Tibial nerve (tissue), 4 donors: ENCODE results near the gene NLRP1. TPM values are rescaled to one million over a fixed set of nuclear protein-coding genes. Genes with fewer than 3 reads are reported as not detected.

Experiments
- DNase-seq, 2 donors: peaks; one replicate each; pipeline ENCODE4 v3.0.0-alpha.2; 2019; ENCODE audit warnings: low spot score in 2 of 2
- H3K27ac ChIP-seq, 4 donors: fragments of 200-600 bp; sonication (generic) in 3 of 4; one replicate each; pipeline ENCODE4 v1.5.1; 2017 to 2019; ENCODE audit warnings: mild to moderate bottlenecking in 1 of 4
- H3K27me3 ChIP-seq, 2 donors: fragments of 200-600 bp; sonication (generic) in 1 of 2; one replicate each; pipeline versions ENCODE4 v1.5.1 to v1.6.0; 2017 to 2019
- H3K36me3 ChIP-seq, 3 donors: fragments of 200-600 bp; sonication (generic); one replicate each; pipeline ENCODE4 v1.5.1; 2018 to 2019
- H3K4me1 ChIP-seq, 4 donors: fragments of 200-600 bp; sonication (generic) in 3 of 4; one replicate each; pipeline ENCODE4 v1.5.1; 2017 to 2019
- H3K4me3 ChIP-seq, 4 donors: fragments of 200-600 bp; sonication (generic) in 3 of 4; one replicate each; pipeline ENCODE4 v1.5.1; 2017 to 2019; ENCODE audit warnings: mild to moderate bottlenecking in 1 of 4, moderate library complexity in 1 of 4
- H3K9me3 ChIP-seq, 4 donors: fragments of 200-600 bp; sonication (generic) in 3 of 4; one replicate each; pipeline ENCODE4 v1.5.1; 2017 to 2019
- CTCF ChIP-seq, 5 experiments: fragments of 200-600 bp in 3 of 5; fragments of 450-650 bp in 2 of 5; sonication (generic) in 3 of 5; IDR thresholded peaks; one replicate each; pipeline ENCODE4 v1.5.1; 2016 to 2019; ENCODE audit warnings: antibody characterized with exemption in 5 of 5, mild to moderate bottlenecking in 3 of 5, moderate library complexity in 2 of 5
- EP300 ChIP-seq, 2 donors: sonication (generic); formaldehyde crosslinking; IDR thresholded peaks; one replicate each; pipeline ENCODE4 v1.6.1; 2017; ENCODE audit warnings: antibody characterized with exemption in 2 of 2, mild to moderate bottlenecking in 1 of 2
- POLR2A ChIP-seq, 2 donors: fragments of 450-650 bp; IDR thresholded peaks; one replicate each; pipeline ENCODE4 v1.6.1; 2017; ENCODE audit warnings: antibody characterized with exemption in 2 of 2, mild to moderate bottlenecking in 2 of 2, moderate library complexity in 2 of 2
- WGBS, 2 donors: methylation state at CpG; one replicate each; pipeline ENCODE4 v1.1.5; 2018; 5-methylcytosine and 5-hydroxymethylcytosine counted together
- total RNA-seq, 4 donors: library from RNA; depleted of rRNA; stranded (reverse); fragments of >200 nt; gene quantifications; one replicate each; pipeline ENCODE4 v1.1.0, GENCODE V29; 2016

NLRP1 gene
- total RNA-seq, 4 donors from 2014 or later = 33.0 to 52.4 (median 36.6) TPM

GRCh38 chr17:5478992-5479391 lies 105.3 kb downstream of the NLRP1 start:
- H3K36me3 ChIP-seq = peaks cover 11 to 99% (median 39%) of the 10 kb centered on the region in 3 donors

GRCh38 chr17:5473906-5474305 lies 110.4 kb downstream of the NLRP1 start:
- Histone ChIP-seq H3K9me3 (no peaks in the 10 kb centered on the region), H3K4me3 (no peak overlapping the region), H3K27ac (no peak overlapping the region), H3K4me1 (peaks cover 0 to 6% (median 3%) of the 10 kb centered on the region in 4 donors), H3K36me3 (peaks cover 10 to 74% (median 34%) of the 10 kb centered on the region in 3 donors), H3K27me3 (no peaks in the 10 kb centered on the region)
- DNase-seq = no peak
- TF ChIP-seq EP300 (IDR thresholded peaks at IDR 0.05) (no peak), POLR2A (IDR thresholded peaks at IDR 0.05) (no peak), CTCF (IDR thresholded peaks at IDR 0.05) (no peak)
- 86 to 87% methylated on average over 2 of the region's 2 CpGs for WGBS, 2 donors

More at GRCh38 chr17:5478992-5479391, 105.3 kb downstream of the NLRP1 start:
- no peaks in the 10 kb centered on the region for H3K9me3 ChIP-seq
- no peak for DNase-seq
- TF ChIP-seq POLR2A (IDR thresholded peaks at IDR 0.05) = no peak
- TF ChIP-seq EP300 (IDR thresholded peaks at IDR 0.05) = no peak
- TF ChIP-seq CTCF (IDR thresholded peaks at IDR 0.05) = no peak
- WGBS, 2 donors = 90 to 95% methylated on average over 4 of the region's 4 CpGs
- no peaks in the 10 kb centered on the region for H3K27me3 ChIP-seq
- no peak overlapping the region for H3K27ac ChIP-seq
- no peak overlapping the region for H3K4me3 ChIP-seq
- H3K4me1 ChIP-seq = peaks cover 0 to 5% (median under 1%) of the 10 kb centered on the region in 4 donors

- no peak for DNase-seq
- Histone ChIP-seq H3K27ac (no peak overlapping the region), H3K9me3 (no peaks in the 10 kb centered on the region), H3K36me3 (peaks cover 6 to 60% (median 22%) of the 10 kb centered on the region in 3 donors), H3K4me3 (no peak overlapping the region), H3K27me3 (no peaks in the 10 kb centered on the region), H3K4me1 (peaks cover 0 to 13% (median 7%) of the 10 kb centered on the region in 4 donors)
- 81 to 90% methylated on average over 3 of the region's 3 CpGs for WGBS, 2 donors
- TF ChIP-seq POLR2A (IDR thresholded peaks at IDR 0.05) (no peak), EP300 (IDR thresholded peaks at IDR 0.05) (no peak), CTCF (IDR thresholded peaks at IDR 0.05) (no peak)
Observed at GRCh38 chr17:5472511-5472910, 111.8 kb downstream of the NLRP1 start.

- TF ChIP-seq EP300 (IDR thresholded peaks at IDR 0.05) (no peak), POLR2A (IDR thresholded peaks at IDR 0.05) (no peak), CTCF (IDR thresholded peaks at IDR 0.05) (no peak)
- peak overlapping the region; percentile 57 to 98 (median 76) for H3K4me3 ChIP-seq
- H3K36me3 ChIP-seq = peaks cover 0 to 16% (median 3%) of the 10 kb centered on the region in 3 donors
- H3K9me3 ChIP-seq = no peaks in the 10 kb centered on the region
- no peaks in the 10 kb centered on the region for H3K27me3 ChIP-seq
- no peak for DNase-seq
- peak overlapping the region in 3 of 4 donors; percentile 75 to 89 (median 80) for H3K27ac ChIP-seq
- WGBS, 2 donors = 0 to 1% methylated on average over 17 of the region's 17 CpGs
- H3K4me1 ChIP-seq = peaks cover 0 to 36% (median 16%) of the 10 kb centered on the region in 4 donors
Observed at GRCh38 chr17:5468075-5468473, 116.2 kb downstream of the NLRP1 start.

- Histone ChIP-seq H3K4me3 (peak overlapping the region; percentile 57 to 98 (median 76)), H3K27ac (no peak overlapping the region), H3K27me3 (no peaks in the 10 kb centered on the region), H3K36me3 (peaks cover 0 to 15% (median 0%) of the 10 kb centered on the region in 3 donors), H3K4me1 (peaks cover 0 to 36% (median 16%) of the 10 kb centered on the region in 4 donors), H3K9me3 (no peaks in the 10 kb centered on the region)
- TF ChIP-seq POLR2A (IDR thresholded peaks at IDR 0.05) (no peak), EP300 (IDR thresholded peaks at IDR 0.05) (no peak), CTCF (IDR thresholded peaks at IDR 0.05) (no peak)
- 3 to 6% methylated on average over 8 of the region's 8 CpGs for WGBS, 2 donors
- DNase-seq = no peak
Observed at GRCh38 chr17:5467416-5467815, 116.9 kb downstream of the NLRP1 start.
